Suprapubic skin (tissue), 4 donors: ENCODE results near the gene CDH26. TPM values are rescaled to one million over a fixed set of nuclear protein-coding genes. Genes with fewer than 3 reads are reported as not detected.

Experiments used
- DNase-seq, 2 donors: peaks; one replicate each; pipeline ENCODE4 v3.0.0-alpha.2; 2019; ENCODE audit warnings: low spot score in 2 of 2
- H3K27ac ChIP-seq: fragments of 200-600 bp; sonication (generic); one replicate; pipeline ENCODE4 v1.5.1; 2019
- H3K27me3 ChIP-seq: fragments of 200-600 bp; sonication (generic); one replicate; pipeline ENCODE4 v1.5.1; 2019
- H3K36me3 ChIP-seq: fragments of 200-600 bp; sonication (generic); one replicate; pipeline ENCODE4 v1.5.1; 2019
- H3K4me1 ChIP-seq: fragments of 200-600 bp; sonication (generic); one replicate; pipeline ENCODE4 v1.5.1; 2019
- H3K4me3 ChIP-seq: fragments of 200-600 bp; sonication (generic); one replicate; pipeline ENCODE4 v1.5.1; 2019; ENCODE audit warnings: mild to moderate bottlenecking
- H3K9me3 ChIP-seq: fragments of 200-600 bp; sonication (generic); one replicate; pipeline ENCODE4 v1.5.1; 2019
- CTCF ChIP-seq, 2 donors: fragments of 200-600 bp in 1 of 2; fragments of 450-650 bp in 1 of 2; sonication (generic) in 1 of 2; IDR thresholded peaks; one replicate each; pipeline ENCODE4 v1.5.1; 2016 to 2019; ENCODE audit warnings: antibody characterized with exemption in 2 of 2, mild to moderate bottlenecking in 1 of 2, moderate library complexity in 1 of 2
- EP300 ChIP-seq: sonication (generic); formaldehyde crosslinking; IDR thresholded peaks from one replicate; pipeline ENCODE4 v1.6.1; 2017; ENCODE audit warnings: antibody characterized with exemption
- POLR2A ChIP-seq, 2 donors: fragments of 450-650 bp; IDR thresholded peaks; one replicate each; pipeline ENCODE4 v1.6.1; 2017; ENCODE audit warnings: antibody characterized with exemption in 2 of 2, mild to moderate bottlenecking in 2 of 2, moderate library complexity in 2 of 2
- POLR2AphosphoS5 ChIP-seq, 3 donors: sonication (generic); formaldehyde crosslinking; IDR thresholded peaks; one replicate each; pipeline ENCODE4 v1.6.1; 2017; ENCODE audit warnings: antibody characterized with exemption in 3 of 3
- WGBS: methylation state at CpG from one replicate; pipeline ENCODE4 v1.1.5; 2018; 5-methylcytosine and 5-hydroxymethylcytosine counted together
- total RNA-seq, 4 donors: library from RNA; depleted of rRNA; stranded (reverse); fragments of >200 nt; gene quantifications; one replicate each; pipeline ENCODE4 v1.1.0, GENCODE V29; 2016

The CDH26 gene
- total RNA-seq, 4 donors from 2014 or later: 1.4 to 2.2 (median 2.0) TPM

- no peaks in the 10 kb centered on the region for H3K27me3 ChIP-seq
These were observed 50.0 kb downstream of the CDH26 start for GRCh38 chr20:60008130-60008808.

GRCh38 chr20:60009318-60009717 is 51.1 kb downstream of the CDH26 start:
- Histone ChIP-seq H3K36me3 (no peaks in the 10 kb centered on the region), H3K27ac (no peak overlapping the region), H3K9me3 (no peaks in the 10 kb centered on the region), H3K4me1 (no peaks in the 10 kb centered on the region), H3K27me3 (no peaks in the 10 kb centered on the region), H3K4me3 (no peak overlapping the region)
- no peak for DNase-seq
- 88% methylated on average over 13 of the region's 13 CpGs for WGBS
- TF ChIP-seq EP300 (no peak), CTCF (IDR thresholded peaks at IDR 0.05) (no peak), POLR2A (IDR thresholded peaks at IDR 0.05) (no peak), POLR2AphosphoS5 (IDR thresholded peaks at IDR 0.05) (no peak)

More at GRCh38 chr20:60008130-60008808, 50.0 kb downstream of the CDH26 start:
- Histone ChIP-seq H3K36me3 (no peaks in the 10 kb centered on the region), H3K9me3 (no peaks in the 10 kb centered on the region), H3K27ac (no peak overlapping the region), H3K4me1 (no peaks in the 10 kb centered on the region), H3K4me3 (no peak overlapping the region)
- no peak for DNase-seq
- WGBS: 69% methylated on average over 3 of the region's 3 CpGs
- TF ChIP-seq EP300 (no peak), POLR2AphosphoS5 (IDR thresholded peaks at IDR 0.05) (no peak), POLR2A (IDR thresholded peaks at IDR 0.05) (no peak), CTCF (IDR thresholded peaks at IDR 0.05) (no peak)

- Histone ChIP-seq H3K4me1 (no peaks in the 10 kb centered on the region), H3K27ac (no peak overlapping the region), H3K27me3 (no peaks in the 10 kb centered on the region), H3K9me3 (no peaks in the 10 kb centered on the region), H3K4me3 (no peak overlapping the region), H3K36me3 (no peaks in the 10 kb centered on the region)
- WGBS: 83% methylated on average over 8 of the region's 14 CpGs
- TF ChIP-seq EP300: no peak
- TF ChIP-seq POLR2A (IDR thresholded peaks at IDR 0.05): no peak
- no peak for TF ChIP-seq POLR2AphosphoS5 (IDR thresholded peaks at IDR 0.05)
- no peak for DNase-seq
These were observed 51.8 kb downstream of the CDH26 start for GRCh38 chr20:60009826-60010616.

GRCh38 chr20:60010689-60011458 is 52.7 kb downstream of the CDH26 start:
- Histone ChIP-seq H3K36me3 (no peaks in the 10 kb centered on the region), H3K27ac (no peak overlapping the region), H3K4me3 (no peak overlapping the region), H3K4me1 (no peaks in the 10 kb centered on the region), H3K9me3 (no peaks in the 10 kb centered on the region), H3K27me3 (no peaks in the 10 kb centered on the region)
- no peak for TF ChIP-seq POLR2A (IDR thresholded peaks at IDR 0.05)
- no peak for TF ChIP-seq POLR2AphosphoS5 (IDR thresholded peaks at IDR 0.05)
- no peak for TF ChIP-seq EP300
- no peak for TF ChIP-seq CTCF (IDR thresholded peaks at IDR 0.05)
- DNase-seq: no peak
- 96% methylated on average over 12 of the region's 12 CpGs for WGBS

- Histone ChIP-seq H3K4me1 (no peaks in the 10 kb centered on the region), H3K36me3 (no peaks in the 10 kb centered on the region), H3K27ac (no peak overlapping the region), H3K27me3 (no peaks in the 10 kb centered on the region), H3K9me3 (no peaks in the 10 kb centered on the region), H3K4me3 (no peak overlapping the region)
- TF ChIP-seq EP300 (no peak), CTCF (IDR thresholded peaks at IDR 0.05) (no peak), POLR2AphosphoS5 (IDR thresholded peaks at IDR 0.05) (no peak), POLR2A (IDR thresholded peaks at IDR 0.05) (no peak)
- DNase-seq: no peak
- 80% methylated on average over 16 of the region's 17 CpGs for WGBS
These were observed 53.6 kb downstream of the CDH26 start for GRCh38 chr20:60011512-60012507.
